ENCODE data around the gene NEIL1.
"Not testable (repeated sequence)": the region's sequence is repeated elsewhere in the genome, so short reads cannot be mapped to it uniquely, and the experiment has no call there.

Gene NEIL1

DNA sequence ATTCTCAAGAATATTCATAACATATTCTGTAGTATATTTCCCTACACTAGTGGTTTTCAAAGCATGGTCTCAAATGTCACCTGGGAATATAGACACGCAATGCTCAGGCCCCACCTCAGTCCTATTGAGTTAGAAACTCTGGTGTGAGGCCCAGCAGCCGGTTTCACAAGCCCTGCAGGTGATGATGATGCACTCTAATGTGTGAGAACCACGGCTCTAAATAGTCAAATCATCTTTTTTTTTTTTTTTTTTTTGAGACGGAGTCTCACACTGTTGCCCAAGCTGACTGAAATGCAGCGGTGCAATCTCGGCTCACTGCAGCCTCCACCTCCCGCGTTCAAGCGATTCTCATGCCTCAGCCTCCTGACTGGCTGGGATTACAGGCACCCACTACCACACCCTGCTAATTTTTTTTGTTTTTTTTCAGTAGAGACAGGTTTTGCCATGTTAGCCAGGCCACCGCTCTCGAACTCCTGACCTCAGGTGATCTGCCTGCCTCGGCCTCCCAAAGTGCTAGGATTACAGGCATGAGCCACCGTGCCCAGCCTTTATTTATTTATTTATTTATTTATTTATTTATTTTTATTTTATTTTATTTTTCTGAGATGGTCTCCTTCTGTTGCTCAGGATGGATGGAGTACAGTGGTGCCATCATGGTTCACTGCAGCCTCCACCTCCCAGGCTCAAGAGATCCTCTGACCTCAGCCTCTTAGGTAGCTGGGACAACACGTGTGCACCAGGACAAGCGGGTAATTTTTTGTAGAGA is 13.0 kb upstream of the NEIL1 start:
- not testable (repeated sequence) for DNase-seq

DNA sequence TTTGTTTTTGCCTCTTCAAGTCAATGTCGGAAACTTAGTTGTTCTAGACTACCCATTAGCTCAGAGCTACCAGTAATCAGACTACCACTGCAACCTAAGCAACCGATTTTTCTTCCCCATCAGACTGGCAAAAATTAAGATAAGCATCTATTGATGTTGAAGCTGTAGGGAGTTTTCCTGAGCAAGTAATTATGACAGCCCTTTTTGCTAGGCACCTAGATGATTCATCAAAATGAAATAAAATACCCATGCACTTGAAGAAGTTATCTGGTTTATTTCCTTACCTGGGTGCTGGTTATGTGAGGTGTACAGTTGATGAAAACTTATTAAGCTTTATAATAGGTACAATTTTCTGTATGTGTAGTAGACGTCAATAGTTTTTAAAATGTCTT is 11.5 kb upstream of the NEIL1 start:
- DNase-seq: no peak

DNA sequence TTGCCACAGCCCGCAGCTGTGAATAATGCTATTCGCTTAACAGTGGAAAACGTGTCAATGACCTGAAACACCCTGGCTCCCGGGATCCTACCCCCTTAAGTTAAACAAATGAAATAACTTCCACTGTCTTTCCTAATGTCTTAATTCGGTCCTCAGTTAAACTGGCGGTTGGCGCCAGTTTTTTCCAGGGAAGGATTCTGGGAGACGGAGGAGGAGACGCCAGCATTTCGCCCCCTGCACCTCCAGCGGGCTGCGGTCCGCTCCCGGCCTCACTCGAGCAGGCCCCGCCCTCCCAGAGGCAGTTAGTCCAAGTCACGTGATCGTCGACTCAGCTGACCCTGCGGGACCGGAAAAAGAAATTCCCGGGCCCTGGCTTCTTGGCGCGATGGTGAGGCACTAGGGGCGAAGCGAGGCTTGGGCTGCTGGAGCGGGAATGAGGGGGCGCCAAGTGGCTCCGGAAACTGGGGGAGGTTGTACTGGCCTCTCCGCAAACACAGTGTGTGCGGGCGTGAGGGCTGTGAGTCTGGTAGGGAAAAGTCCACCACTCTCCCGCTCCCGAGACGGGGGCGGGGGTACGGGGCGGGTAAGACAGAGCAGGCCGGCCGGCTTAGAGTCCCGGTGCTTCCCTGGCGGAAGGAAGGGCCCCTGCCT is 11.0 kb upstream of the NEIL1 start, which contains the start of gene COMMD4:
TSS of gene COMMD4 (plus strand) at position 359 of the 651 bp plus-strand sequence. CDS start at position 386, 27 bp downstream.
- peak; percentile 97 for DNase-seq

DNA sequence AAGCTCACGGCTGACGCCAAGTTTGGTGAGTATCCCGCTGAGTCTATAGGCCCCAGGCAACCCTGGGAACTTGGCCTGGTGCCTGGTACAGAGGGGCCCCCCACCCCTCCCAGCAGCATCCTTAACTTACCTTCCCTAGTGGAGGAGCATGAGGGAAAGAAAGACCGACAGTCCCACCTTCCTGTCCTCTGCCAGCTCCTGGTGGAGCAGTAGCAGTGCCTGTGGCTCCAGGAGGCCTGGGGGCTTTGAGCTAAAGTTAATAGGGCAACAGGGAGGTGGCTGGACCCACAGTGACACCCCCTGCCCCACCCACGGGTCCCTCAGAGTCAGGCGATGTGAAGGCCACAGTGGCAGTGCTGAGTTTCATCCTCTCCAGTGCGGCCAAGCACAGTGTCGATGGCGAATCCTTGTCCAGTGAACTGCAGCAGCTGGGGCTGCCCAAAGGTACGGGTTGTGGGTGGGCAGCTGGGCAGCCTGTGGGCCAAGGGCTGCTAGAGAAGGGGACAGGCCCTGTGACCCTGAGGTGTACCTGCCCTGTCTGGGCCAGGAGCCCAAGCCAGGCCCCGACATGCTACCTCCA is 8.1 kb upstream of the NEIL1 start:
- no peak for DNase-seq

DNA sequence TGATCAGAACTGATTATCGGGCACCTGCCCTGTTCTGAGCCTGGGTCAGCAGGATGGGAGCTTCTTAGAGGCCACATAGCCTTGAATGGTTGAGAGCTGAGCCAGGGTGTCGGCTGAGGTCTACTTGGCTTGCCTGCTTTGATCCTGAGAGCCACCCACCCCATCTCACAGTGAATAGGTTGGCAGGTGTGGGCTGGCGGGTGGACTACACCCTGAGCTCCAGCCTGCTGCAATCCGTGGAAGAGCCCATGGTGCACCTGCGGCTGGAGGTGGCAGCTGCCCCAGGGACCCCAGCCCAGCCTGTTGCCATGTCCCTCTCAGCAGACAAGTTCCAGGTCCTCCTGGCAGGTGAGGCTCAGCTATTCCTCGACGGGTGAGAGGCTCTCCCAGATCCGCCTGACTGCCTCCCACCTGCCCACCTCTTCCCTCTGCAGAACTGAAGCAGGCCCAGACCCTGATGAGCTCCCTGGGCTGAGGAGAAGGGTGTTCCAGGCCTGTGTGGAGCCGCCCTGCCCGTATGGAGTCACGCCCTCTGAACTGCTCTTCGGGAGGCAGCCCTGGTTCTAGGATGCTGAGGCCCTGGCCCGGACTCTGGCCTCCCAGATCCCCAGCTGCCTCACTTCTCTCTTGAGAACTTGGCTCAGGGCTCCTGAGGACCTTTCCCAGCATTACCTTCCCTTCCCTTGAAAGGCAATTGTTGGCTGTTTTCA is 7.2 kb upstream of the NEIL1 start:
- no peak for DNase-seq

DNA sequence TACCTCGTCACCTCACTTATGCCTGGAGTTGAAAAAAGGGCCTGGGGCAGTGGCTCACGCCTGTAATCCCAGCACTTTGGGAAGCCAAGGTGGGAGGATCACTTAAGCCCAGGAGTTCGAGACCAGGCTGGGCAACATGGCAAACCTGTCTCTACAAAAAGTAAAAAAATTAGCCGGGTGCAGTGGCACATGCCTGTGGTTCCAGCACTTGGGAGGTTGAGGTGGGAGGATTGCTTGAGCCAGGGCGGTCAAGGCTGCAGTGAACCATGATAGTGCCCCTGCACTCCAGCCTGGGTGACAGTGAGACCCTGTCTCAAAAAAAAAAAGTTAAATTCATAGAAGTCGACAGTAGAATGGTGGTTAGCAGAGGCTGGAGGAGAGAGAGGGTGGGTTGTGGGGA is 4.6 kb upstream of the NEIL1 start:
- no peak for DNase-seq

DNA sequence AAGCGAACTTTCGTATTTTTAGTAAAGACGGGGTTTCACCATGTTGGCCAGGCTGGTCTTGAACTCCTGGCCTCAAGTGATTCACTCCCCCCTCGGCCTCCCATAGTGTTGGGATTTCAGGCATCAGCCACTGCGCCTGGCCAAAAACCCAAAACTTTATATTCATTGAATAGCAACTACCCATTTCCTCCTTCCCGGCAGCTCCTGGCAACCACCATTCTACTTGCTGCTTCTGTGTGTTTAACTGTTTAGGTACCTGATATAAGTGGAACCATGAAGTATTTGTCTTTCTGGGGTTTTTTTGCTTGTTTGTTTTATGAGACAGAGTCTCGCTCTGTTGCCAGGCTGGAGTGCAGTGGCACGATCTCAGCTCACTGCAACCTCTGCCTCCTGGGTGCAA is 2.9 kb upstream of the NEIL1 start:
- peak; percentile 50 for DNase-seq

DNA sequence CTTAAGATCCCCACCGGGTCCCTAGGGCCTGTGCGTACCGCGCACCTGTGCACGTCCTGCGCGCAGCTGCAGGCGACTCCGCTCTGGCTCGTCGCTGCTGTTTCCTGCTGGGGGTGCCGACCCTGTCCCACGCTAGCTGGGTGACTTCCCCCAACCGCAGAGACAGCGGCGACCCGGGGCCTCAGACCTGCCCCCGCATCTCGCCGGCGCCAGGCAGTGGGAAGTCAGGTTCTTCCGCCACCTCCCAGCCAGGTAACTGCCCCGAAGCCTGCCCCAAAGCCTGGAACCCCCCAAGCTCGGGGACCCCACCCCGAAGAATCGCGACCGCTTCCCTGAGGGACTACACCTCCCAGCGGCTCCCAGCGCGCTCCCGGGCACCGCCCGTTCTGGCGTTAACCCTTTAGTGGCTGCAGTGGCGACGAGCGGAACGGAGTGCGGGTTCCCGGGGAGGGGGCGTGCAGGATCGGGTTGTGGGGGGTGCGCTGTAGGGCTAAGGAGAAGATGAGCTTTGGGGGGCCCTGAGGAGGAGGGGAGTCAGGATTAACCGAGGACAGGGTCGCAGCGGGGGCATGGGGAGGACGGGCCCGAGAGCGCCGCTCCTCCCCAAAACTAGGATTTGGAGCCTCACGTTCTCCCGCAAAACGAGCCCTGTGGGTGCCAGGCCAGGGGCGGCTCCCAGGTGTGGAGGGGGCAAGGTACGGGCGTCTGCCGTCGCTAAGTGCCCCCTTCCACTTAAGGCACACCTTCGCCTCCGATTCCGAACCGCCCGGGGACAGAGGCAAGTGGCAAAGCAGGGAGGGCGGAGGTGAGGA is 589 bp downstream of the NEIL1 start:
- DNase-seq: peak; percentile 69

DNA sequence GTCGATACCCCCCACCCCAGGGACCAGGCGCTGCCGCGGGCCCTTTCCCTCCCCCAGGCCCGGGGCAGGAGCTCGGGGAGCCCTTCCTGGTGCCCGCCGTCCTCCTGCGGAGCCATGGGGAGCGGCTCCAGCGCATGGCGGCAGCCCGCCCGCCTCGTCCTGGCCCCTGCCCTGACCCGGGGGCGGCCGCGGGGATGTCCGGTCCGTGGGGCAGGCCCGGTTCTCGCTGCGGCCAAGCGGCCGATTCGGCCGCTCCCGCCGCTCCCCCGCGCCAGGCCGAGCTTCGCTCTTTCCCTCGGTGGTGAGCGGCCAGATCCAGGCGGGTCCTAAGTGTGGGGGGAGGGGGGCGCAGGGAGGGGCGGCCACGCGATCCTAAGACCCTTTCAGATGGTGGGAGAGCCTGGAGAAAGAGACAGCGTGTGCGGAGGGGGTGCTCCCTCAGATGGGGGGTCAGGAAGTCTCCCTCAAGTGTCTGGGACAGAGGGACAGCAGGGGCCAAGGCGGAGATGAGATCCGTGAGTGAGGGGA is 1.3 kb downstream of the NEIL1 start:
- DNase-seq: no peak

DNA sequence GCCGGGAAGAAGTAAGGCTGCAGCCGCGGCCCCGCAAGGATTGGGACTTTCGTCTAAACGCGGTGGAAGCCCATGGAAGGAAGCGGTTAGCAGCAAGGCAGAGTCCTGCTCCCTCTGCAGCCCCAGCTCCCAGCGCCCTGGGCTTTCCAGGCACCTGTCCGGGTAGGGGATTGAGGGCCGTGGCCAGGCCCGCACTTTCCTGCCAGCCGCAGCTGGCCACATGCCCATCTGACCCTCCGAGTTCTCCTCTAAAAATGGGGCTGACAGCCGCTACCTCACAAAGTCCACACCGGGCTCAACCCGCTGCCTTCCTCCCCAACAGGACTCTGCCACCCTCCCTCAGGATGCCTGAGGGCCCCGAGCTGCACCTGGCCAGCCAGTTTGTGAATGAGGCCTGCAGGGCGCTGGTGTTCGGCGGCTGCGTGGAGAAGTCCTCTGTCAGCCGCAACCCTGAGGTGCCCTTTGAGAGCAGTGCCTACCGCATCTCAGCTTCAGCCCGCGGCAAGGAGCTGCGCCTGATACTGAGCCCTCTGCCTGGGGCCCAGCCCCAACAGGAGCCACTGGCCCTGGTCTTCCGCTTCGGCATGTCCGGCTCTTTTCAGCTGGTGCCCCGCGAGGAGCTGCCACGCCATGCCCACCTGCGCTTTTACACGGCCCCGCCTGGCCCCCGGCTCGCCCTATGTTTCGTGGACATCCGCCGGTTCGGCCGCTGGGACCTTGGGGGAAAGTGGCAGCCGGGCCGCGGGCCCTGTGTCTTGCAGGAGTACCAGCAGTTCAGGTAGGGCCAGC is 1.9 kb downstream of the NEIL1 start:
- no peak for DNase-seq

DNA sequence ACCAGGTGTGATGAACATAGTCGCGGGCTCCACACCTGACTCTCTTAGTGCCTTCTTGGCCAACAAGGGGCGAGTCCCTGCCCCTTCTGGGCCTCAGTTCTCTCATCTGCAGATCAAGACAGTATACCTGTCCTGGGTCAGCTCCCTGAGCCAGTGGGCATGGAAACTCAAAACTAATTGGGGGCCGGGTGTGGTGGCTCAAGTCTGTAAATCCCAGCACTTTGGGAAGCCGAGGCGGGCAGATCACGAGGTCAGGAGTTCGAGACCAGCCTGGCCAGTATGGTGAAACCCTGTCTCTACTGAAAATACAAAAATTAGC is 2.5 kb downstream of the NEIL1 start:
- not testable (repeated sequence) for DNase-seq

DNA sequence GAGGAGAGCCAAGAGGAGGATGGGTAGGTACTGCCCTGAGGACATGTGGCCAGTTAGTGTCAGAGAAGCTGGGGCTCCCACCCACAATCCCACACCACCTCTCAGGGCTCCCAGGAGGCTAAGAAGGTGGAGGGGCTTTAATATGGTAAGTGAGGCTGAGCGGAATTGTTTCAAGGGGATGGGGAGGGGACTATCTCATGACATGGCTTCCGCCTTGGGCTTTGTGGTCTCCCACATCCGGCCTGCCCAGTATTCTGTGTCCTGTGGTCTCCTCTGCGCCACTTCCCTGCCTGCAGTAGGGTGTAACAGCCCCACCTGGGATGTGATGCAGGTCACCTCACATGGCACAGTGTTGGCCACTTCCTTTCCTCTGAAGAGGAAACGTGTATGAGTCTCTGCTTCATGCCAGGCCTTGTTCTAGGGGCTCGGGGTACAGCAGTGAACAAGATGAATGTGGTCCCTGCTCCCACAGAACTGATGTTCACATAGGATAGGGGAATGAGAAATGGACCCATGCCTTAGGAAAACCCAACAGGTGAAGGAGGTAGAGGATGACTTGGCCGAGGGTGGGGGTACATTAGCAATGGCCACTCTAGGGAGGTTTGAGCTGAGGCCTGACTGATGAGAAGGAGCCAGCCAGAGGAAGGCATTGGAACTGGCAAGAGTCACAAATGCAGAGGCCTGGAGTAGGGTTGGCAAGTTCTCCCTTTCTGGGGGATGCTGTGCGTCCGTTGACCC is 3.2 kb downstream of the NEIL1 start:
- peak; percentile 51 for DNase-seq

DNA sequence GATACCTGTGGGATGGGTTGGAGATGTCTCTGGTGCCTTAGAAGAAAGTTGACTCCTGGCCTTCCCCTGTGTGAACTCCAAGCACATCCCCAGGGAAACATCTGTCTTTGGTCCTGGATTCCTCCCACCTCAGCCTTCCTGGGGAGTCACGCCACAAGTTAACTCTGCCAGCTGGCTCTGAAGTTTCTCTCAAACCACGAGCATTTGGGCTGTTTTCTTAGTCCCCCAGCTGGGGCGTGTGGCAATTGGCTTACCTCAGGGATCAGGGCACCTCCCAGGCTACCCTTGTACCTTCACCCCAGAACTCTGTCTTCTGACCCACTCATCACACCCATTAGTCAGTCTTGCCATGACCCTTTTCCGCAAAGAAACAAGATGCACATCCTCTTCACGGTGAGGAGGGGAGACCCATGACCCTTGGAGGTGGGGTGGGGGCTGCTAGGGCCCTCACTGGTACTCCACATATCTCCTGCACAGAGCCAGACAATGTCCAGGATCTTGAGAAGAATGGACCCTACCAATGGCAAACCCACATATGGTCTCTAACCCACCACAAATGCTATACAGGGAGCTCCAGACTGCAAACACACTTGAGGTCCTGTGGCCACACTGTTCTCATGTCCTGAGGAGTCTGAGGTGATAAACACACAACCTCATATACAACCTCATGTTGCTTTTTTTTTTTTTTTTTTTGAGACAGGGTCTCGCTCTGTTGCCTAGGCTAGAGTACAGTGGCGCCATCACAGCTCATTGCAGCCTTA is 3.9 kb downstream of the NEIL1 start:
- DNase-seq: no peak

DNA sequence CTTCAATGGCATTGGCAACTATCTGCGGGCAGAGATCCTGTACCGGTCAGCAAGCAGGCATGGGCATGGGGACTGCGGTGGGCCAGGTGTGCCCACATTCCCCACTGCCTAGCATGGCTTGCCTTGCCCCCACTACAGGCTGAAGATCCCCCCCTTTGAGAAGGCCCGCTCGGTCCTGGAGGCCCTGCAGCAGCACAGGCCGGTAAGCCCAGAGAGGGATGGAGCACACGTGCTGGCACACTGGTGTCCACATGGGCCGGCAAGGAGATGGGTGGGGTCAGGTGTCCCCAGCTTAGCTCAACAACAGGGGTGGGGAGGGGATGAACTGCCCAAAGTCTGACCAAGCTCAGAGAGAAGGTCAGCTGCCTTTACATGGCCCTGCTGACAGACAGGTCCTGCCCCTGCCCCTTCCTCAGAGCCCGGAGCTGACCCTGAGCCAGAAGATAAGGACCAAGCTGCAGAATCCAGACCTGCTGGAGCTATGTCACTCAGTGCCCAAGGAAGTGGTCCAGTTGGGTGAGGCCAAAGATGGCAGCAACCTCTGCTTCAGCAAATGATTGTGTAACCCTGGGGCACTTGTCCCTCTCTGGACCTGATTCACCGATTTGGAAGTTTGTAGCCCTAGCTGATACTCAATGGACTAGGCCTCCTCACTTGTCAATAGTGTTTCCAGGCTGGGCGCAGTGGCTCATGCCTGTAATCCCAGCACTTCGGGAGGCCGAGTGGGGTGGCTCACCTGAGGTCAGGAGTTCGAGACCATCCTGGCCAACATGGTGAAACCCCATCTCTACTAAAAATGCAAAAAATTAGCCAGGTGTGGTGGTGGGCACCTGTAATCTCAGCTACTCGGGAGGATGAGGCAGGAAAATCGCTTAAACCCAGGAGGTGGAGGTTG is 5.6 kb downstream of the NEIL1 start:
- DNase-seq: no peak

DNA sequence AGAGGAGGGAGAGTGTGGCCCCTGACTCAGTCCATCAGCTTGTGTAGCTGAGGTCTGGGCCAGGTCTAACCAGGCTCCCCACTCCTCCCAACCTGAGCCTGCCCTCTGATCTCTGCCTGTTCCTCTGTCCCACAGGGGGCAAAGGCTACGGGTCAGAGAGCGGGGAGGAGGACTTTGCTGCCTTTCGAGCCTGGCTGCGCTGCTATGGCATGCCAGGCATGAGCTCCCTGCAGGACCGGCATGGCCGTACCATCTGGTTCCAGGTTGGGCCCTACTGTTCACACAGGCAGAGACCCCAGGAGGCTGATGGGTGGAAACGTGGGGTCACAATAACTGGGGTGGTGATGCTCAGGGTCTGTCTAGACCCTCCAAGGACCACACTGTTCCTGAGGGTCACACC is 6.8 kb downstream of the NEIL1 start:
- no peak for DNase-seq

DNA sequence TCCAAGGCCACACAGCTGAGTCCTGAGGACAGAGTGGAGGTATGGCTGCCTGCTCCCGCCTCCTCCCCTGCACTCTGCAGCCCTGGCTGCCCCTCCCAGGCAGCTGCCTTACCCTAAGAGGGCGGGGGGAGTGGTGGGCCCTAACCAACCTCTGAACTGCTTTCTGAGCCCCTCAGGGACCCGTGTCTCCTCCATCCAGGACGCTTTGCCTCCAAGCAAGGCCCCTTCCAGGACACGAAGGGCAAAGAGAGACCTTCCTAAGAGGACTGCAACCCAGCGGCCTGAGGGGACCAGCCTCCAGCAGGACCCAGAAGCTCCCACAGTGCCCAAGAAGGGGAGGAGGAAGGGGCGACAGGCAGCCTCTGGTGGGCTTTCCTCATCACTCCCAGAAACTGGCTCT is 7.6 kb downstream of the NEIL1 start:
- no peak for DNase-seq

DNA sequence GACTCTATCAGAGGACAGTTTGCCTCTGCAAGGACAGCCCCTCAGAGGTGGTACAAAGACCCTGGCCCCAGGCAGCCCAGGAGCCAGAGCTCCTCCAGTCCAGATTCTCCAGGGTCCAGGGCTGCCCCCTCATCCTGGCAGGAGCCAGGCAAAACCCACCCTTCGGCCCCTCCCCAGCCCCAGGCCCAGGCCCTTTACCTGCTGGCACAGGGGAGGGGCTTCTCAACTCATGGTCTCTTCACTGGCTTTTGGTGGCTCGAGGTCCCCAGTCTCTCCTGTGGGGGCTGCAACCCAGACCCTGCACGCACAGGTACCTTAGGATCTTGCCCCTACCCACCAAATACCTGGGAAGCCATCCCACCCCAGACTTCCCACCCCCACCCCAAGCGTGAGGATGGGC is 8.5 kb downstream of the NEIL1 start:
- DNase-seq: no peak

DNA sequence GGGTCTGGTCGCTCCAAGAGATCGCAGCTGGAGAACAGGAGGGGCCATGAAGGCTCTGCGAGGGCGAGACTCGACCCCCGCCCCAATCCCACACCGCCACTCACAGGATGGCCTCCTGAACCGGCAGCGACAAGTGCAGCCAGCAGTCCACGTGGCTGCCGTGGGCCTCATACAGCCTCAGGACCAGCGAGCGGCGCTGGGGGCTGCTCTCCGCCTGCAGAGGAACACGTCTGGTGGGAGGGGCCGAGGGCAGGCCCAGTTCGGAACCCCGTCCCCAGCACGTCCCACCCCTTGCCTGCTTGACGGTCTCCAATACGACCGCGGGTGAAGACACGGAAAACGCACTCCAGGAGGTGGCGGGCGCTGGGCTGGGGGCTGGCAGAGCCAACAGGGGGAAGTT is 9.2 kb downstream of the NEIL1 start:
- DNase-seq: no peak

DNA sequence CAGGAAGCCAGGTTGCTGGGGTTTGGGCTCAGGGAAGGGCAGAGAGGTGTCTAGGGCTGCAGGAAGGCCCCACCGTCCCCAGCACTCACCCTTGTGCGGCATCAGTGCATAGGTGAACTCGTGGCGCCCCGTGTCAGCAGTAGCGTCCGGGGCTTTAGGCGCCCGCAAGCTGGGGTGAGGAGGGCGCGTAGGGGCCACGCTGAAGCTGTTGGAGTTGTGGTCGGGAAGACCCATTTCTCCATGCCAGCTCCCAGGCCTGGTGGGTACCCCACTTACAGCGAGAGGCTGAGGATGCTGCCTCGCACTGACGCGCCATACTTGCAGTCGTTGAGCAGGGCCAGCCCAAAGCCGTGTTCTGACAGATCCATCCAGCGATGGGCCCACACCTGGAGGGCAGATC is 9.7 kb downstream of the NEIL1 start:
- DNase-seq: no peak

Measured in femur (tissue), 1 donor.